GM21360 (cell line): ENCODE data around the gene IQCH.
"Not testable (repeated sequence)": the region's sequence is repeated elsewhere in the genome, so short reads cannot be mapped to it uniquely, and the experiment has no call there.

Experiments
- ATAC-seq: cut with Tn5 transposase; IDR thresholded peaks from one replicate; pipeline ENCODE4 v1.9.1; 2021; ENCODE audit warnings: mild to moderate bottlenecking, moderate library complexity; ENCODE audit not compliant: unreplicated experiment

Gene IQCH

DNA sequence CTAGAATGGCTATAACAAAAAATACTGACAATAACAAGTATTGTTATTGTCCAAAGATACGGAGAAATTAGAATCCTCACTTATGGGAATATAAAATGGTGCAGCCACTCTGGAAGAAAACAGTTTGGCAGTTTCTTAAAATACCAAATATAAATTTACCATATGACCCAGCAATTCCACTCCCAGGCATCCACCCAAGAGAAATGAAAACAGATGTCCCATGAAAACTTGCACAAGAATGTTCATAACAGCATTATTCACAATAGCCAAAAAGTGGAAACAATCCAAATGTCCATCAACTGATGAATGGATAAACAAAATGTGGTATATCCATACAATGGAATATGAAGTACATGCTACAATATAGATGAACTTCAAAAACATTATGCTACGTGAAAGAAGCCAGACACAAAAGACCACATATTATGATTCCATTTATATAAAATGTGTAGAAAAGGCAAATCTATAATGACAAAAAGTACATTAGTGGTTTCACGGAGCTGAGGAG, 9.6 kb upstream of the IQCH start:
- ATAC-seq, result no peak

GRCh38 chr15:67246606-67247005, 8.0 kb upstream of the IQCH start:
- not testable (repeated sequence) for ATAC-seq

DNA sequence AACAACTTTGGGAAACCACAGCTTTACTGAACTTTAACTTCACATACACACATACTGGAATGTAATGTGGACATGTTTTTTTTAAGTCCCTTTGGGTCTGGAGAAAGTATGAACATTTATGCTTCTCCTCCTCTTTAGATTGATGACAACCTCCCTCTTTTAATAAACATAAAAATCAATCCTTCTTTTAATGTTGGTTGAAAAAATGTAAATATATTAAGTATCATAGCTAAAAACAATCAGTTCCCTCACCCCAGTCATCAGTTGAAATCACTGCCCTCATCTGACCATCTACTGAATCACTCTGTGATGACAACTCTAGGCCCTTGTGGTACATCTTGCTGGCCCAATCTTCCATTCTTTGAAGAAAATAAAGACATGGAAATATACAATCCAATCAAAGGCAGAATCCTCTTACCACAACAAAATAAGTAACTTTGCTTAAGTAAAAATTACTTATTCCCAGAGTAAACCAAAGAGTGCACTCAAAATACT, 6.5 kb upstream of the IQCH start:
- no peak for ATAC-seq

DNA sequence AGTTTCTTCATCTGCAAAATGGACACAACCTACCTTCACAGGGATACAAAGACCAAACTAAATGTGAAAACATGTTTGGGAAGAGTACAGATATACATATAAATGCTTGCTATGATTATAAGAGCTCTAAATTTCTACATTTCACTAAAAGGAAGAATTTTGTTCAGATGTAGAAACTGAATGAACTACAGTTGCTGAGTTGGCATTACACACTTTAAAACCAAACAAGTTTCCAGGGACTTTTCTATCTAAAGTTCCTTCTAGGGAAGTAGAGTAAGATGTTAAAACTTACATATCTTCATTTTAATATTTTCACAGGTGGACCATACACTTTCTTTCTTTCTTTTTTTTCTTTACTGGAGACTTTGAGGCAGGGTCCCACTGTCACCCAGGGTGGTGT, 4.8 kb upstream of the IQCH start:
- ATAC-seq, result no peak

DNA sequence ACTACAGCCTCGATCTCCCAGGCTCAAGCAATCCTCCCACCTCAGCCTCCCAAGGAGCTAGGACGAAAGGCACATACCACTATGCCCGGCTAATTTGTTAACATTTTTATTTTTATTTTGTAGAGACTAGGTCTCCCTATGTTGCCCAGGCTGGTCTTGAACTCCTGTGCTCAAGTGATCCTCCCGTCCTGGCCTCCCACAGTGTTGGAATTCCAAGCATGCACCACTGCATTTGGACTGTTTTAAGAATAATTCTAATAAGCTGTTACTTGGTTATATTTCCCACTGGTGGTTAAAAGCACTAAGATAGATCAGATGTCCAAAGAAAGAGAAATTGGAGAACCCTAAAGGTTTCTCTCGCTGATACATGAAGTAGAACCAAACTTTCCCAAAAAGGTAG, 3.3 kb upstream of the IQCH start:
- no peak for ATAC-seq

- no peak for ATAC-seq
These were observed 1.5 kb upstream of the IQCH start for GRCh38 chr15:67253101-67253500.

GRCh38 chr15:67253549-67254237, 893 bp upstream of the IQCH start:
- ATAC-seq, result no peak

DNA sequence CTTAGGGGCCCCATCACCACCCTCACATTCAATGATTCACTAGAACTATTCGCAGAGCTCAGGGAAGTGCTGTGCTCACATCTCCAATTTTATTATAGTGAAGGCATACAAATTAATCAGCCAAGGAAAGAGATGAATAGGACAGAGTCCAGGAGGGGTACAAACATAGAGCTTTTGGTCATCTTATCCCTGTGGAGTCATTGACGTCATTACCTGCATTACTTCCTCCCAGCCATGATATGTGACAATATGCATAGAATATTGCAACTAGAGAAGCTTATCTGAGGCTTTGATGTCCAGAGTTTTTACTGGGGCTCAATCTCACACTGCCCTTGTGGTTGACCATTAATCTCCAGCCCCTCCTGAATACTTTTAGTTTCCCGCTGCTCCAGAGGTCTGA, 1.5 kb downstream of the IQCH start:
- no peak for ATAC-seq

DNA sequence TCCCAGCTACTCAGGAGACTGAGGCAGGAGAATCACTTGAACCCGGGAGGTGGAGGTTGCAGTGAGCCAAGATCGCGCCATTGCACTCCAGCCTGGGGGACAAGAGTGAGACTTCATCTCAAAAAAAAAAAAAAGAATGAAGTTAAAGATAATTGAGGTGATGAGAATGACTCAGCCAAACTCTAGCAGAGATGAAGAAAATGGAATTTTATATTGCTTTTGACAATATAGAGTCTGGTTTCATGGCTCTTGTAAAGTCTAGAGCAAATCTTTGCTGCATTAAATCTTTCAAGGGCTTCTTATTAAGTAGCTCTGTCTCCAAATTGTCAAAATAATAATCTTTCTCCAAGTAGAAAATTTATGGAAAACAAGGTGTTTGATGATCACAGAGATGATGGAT, 3.8 kb downstream of the IQCH start:
- ATAC-seq, result not testable (repeated sequence)

- ATAC-seq, result no peak
These were observed 4.8 kb downstream of the IQCH start for GRCh38 chr15:67259379-67259778.

DNA sequence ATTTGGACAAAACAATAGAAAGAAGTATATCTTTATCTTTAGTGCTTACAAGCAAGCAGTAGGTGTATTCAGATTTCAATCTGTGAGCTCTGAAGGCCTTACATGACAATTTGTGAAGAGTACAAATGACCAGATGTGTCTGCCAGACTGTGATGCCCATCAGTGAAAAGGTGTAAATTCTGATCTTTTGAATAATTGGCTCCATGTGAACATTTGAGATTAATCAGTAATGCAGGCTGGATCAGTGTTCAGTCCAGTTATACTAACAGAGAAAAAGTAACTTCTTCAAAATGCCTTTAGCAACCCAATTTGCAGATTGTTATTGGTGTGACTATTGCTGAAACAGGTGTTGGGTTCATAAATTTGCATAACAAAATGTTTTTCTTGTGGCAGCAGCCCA, 5.2 kb downstream of the IQCH start:
- ATAC-seq, result no peak

DNA sequence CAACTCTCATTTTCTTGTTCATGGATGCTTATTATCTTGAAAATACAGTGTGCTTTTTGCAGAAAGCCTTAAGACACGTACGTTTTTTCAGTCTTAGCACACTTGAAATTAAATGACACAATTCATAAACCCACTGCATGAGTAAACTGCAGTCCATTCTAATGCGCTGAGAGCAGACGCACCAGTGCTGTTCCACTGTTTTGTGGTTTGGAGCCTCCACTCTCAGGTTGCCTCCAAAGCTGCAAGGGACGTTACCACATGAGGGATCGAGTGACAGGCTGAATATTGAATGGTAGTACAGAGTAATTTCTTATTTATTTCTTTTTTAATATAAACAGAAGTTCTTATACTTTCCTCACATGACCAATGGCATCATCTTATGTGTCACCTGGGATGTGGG, 12.3 kb downstream of the IQCH start:
- no peak for ATAC-seq

- ATAC-seq, result no peak
These were observed 12.9 kb downstream of the IQCH start for GRCh38 chr15:67267440-67267839.

GRCh38 chr15:67267951-67268941, 13.7 kb downstream of the IQCH start:
- no peak for ATAC-seq

- no peak for ATAC-seq
These were observed 19.6 kb downstream of the IQCH start for GRCh38 chr15:67274236-67274635.

- ATAC-seq, result no peak
These were observed 22.1 kb downstream of the IQCH start for GRCh38 chr15:67276666-67277065.

GRCh38 chr15:67280217-67280616, 25.6 kb downstream of the IQCH start:
- no peak for ATAC-seq

DNA sequence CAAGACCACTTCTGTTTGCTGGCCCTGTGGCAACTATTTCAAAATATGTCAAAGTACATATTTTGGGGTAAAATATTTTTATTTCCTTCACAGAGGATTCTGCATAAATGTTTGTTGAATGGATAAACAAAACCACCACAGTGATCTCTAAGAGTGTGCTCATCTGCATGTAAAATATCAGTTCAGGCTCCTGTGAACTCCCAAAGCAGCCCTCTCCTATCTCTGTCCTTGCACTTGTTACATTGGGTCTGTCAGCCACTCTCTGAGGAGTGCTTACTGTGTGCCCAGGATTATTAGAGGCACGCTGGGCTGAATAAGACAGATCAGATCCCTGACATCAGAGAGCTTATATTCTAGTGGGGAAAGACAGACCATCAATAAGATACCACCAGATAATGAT, 27.1 kb downstream of the IQCH start:
- no peak for ATAC-seq

- not testable (repeated sequence) for ATAC-seq
These were observed 31.0 kb downstream of the IQCH start for GRCh38 chr15:67285625-67286024.

DNA sequence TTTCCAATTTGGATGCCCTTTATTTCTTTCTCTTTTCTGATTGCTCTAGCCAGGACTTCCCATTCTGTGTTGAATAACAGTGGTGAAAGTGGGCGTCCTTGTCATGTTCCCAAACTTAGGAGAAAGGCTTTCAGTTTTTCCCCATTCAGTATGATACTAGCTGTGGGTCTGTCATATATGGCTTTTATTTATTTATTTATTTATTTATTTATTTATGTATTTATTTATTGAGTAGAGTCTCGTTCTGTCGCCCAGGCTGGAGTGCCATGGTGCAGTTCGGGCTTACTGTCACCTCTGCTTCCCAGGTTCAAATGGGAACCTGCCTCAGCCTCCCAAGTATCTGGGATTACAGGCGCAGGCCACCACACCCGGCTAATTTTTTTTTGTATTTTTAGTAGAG, 31.8 kb downstream of the IQCH start:
- ATAC-seq, result not testable (repeated sequence)

DNA sequence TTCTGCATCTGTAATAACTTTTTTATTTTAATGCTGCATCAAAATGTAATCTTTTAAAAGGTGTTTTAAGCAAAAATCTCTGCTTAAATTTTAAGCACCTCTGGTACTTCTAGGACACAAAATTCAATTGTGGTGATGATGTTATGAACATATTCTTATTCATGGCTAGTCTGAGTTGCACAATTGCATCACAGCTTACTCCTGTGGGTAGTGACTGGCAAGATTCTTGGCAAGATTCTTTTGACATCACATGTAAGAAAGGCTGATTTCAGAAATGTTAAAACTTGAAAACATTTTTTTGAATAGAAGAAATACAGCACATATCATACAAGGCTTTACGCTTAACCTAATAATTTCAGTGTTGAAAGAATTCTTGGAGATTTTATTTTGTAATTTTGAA, 35.7 kb downstream of the IQCH start:
- ATAC-seq, result no peak

- no peak for ATAC-seq
These were observed 41.6 kb downstream of the IQCH start for GRCh38 chr15:67296188-67296587.
